Measurements from ENCODE around the gene ING4.
A peak's percentile ranks its signal among the peaks of the same experiment; 100 is the strongest.

Gene ING4

GRCh38 chr12:6653342-6653741 is 9.6 kb downstream of the ING4 start:
- Histone ChIP-seq H3K27ac (ENCODE audit: low read depth, low read length) (no peak overlapping the region), H3K4me1 (ENCODE audit: control insufficient read depth in 5 of 5, insufficient read depth in 5 of 5, low read length in 5 of 5) (peaks cover 0 to 3% (median 0%) of the 10 kb centered on the region in 5 donors), H3K27me3 (ENCODE audit: control insufficient read depth in 5 of 5, insufficient read depth in 4 of 5, low read length in 5 of 5) (no peaks in the 10 kb centered on the region), H3K36me3 (ENCODE audit: control insufficient read depth in 5 of 5, insufficient read depth in 5 of 5, low read length in 5 of 5) (peaks cover 10 to 78% (median 59%) of the 10 kb centered on the region in 5 donors), H3K9ac (ENCODE audit: low read length in 5 of 5) (no peak overlapping the region), H3K4me3 (ENCODE audit: low read depth in 1 of 5, low read length in 5 of 5) (no peak overlapping the region), H3K9me3 (ENCODE audit: control insufficient read depth in 5 of 5, low read length in 5 of 5) (no peaks in the 10 kb centered on the region)

GRCh38 chr12:6652391-6652790 is 10.5 kb downstream of the ING4 start:
- Histone ChIP-seq H3K27ac (ENCODE audit: low read depth, low read length) (no peak overlapping the region), H3K9ac (ENCODE audit: low read length in 5 of 5) (no peak overlapping the region), H3K4me3 (ENCODE audit: low read depth in 1 of 5, low read length in 5 of 5) (no peak overlapping the region), H3K4me1 (ENCODE audit: control insufficient read depth in 5 of 5, insufficient read depth in 5 of 5, low read length in 5 of 5) (peaks cover 0 to 5% (median 1%) of the 10 kb centered on the region in 5 donors), H3K27me3 (ENCODE audit: control insufficient read depth in 5 of 5, insufficient read depth in 4 of 5, low read length in 5 of 5) (no peaks in the 10 kb centered on the region), H3K36me3 (ENCODE audit: control insufficient read depth in 5 of 5, insufficient read depth in 5 of 5, low read length in 5 of 5) (peaks cover 10 to 80% (median 61%) of the 10 kb centered on the region in 5 donors), H3K9me3 (ENCODE audit: control insufficient read depth in 5 of 5, low read length in 5 of 5) (no peaks in the 10 kb centered on the region)

GRCh38 chr12:6650832-6651231 is 12.1 kb downstream of the ING4 start:
- no peaks in the 10 kb centered on the region for H3K27me3 ChIP-seq (ENCODE audit: control insufficient read depth in 5 of 5, insufficient read depth in 4 of 5, low read length in 5 of 5)
- H3K4me1 ChIP-seq (ENCODE audit: control insufficient read depth in 5 of 5, insufficient read depth in 5 of 5, low read length in 5 of 5), result peaks cover 0 to 16% (median 9%) of the 10 kb centered on the region in 5 donors
- H3K9me3 ChIP-seq (ENCODE audit: control insufficient read depth in 5 of 5, low read length in 5 of 5), result no peaks in the 10 kb centered on the region
- no peak overlapping the region for H3K4me3 ChIP-seq (ENCODE audit: low read depth in 1 of 5, low read length in 5 of 5)
- no peak overlapping the region for H3K27ac ChIP-seq (ENCODE audit: low read depth, low read length)
- H3K9ac ChIP-seq (ENCODE audit: low read length in 5 of 5), result no peak overlapping the region
- peaks cover 9 to 68% (median 52%) of the 10 kb centered on the region in 5 donors for H3K36me3 ChIP-seq (ENCODE audit: control insufficient read depth in 5 of 5, insufficient read depth in 5 of 5, low read length in 5 of 5)

- Histone ChIP-seq H3K27ac (ENCODE audit: low read depth, low read length) (no peak within 1 kb of the TSS), H3K27me3 (ENCODE audit: control insufficient read depth in 5 of 5, insufficient read depth in 4 of 5, low read length in 5 of 5) (no peaks in the 10 kb centered on the region), H3K36me3 (ENCODE audit: control insufficient read depth in 5 of 5, insufficient read depth in 5 of 5, low read length in 5 of 5) (peaks cover 0 to 35% (median 27%) of the 10 kb centered on the region in 5 donors), H3K4me1 (ENCODE audit: control insufficient read depth in 5 of 5, insufficient read depth in 5 of 5, low read length in 5 of 5) (peaks cover 0 to 35% (median 12%) of the 10 kb centered on the region in 5 donors), H3K9me3 (ENCODE audit: control insufficient read depth in 5 of 5, low read length in 5 of 5) (no peaks in the 10 kb centered on the region), H3K9ac (ENCODE audit: low read length in 5 of 5) (peak within 1 kb of the TSS; percentile 48 to 78 (median 65)), H3K4me3 (ENCODE audit: low read depth in 1 of 5, low read length in 5 of 5) (peak within 1 kb of the TSS; percentile 62 to 70 (median 66))
These were observed 15.8 kb downstream of the ING4 start, which contains the start of gene ACRBP for GRCh38 chr12:6647083-6647604. TSS of gene ACRBP (minus strand) at chr12:6647432. CDS start at chr12:6647366, 66 bp downstream.

- Histone ChIP-seq H3K36me3 (ENCODE audit: control insufficient read depth in 5 of 5, insufficient read depth in 5 of 5, low read length in 5 of 5) (peaks cover 0 to 28% (median 23%) of the 10 kb centered on the region in 5 donors), H3K4me1 (ENCODE audit: control insufficient read depth in 5 of 5, insufficient read depth in 5 of 5, low read length in 5 of 5) (peaks cover 0 to 34% (median 12%) of the 10 kb centered on the region in 5 donors), H3K9ac (ENCODE audit: low read length in 5 of 5) (peak overlapping the region; percentile 48 to 78 (median 65)), H3K27me3 (ENCODE audit: control insufficient read depth in 5 of 5, insufficient read depth in 4 of 5, low read length in 5 of 5) (no peaks in the 10 kb centered on the region), H3K4me3 (ENCODE audit: low read depth in 1 of 5, low read length in 5 of 5) (peak overlapping the region; percentile 62 to 70 (median 66)), H3K9me3 (ENCODE audit: control insufficient read depth in 5 of 5, low read length in 5 of 5) (no peaks in the 10 kb centered on the region), H3K27ac (ENCODE audit: low read depth, low read length) (no peak overlapping the region)
These were observed 16.4 kb downstream of the ING4 start for GRCh38 chr12:6646276-6647082.

GRCh38 chr12:6644903-6645302 is 18.0 kb downstream of the ING4 start:
- H3K9ac ChIP-seq (ENCODE audit: low read length in 5 of 5), result peak overlapping the region in 1 of 5 donors; percentile 53
- peaks cover 0 to 3% (median 0%) of the 10 kb centered on the region in 5 donors for H3K27me3 ChIP-seq (ENCODE audit: control insufficient read depth in 5 of 5, insufficient read depth in 4 of 5, low read length in 5 of 5)
- no peak overlapping the region for H3K4me3 ChIP-seq (ENCODE audit: low read depth in 1 of 5, low read length in 5 of 5)
- peaks cover 0 to 13% (median 7%) of the 10 kb centered on the region in 5 donors for H3K36me3 ChIP-seq (ENCODE audit: control insufficient read depth in 5 of 5, insufficient read depth in 5 of 5, low read length in 5 of 5)
- H3K9me3 ChIP-seq (ENCODE audit: control insufficient read depth in 5 of 5, low read length in 5 of 5), result no peaks in the 10 kb centered on the region
- H3K27ac ChIP-seq (ENCODE audit: low read depth, low read length), result no peak overlapping the region
- peaks cover 0 to 39% (median 12%) of the 10 kb centered on the region in 5 donors for H3K4me1 ChIP-seq (ENCODE audit: control insufficient read depth in 5 of 5, insufficient read depth in 5 of 5, low read length in 5 of 5)

DNA sequence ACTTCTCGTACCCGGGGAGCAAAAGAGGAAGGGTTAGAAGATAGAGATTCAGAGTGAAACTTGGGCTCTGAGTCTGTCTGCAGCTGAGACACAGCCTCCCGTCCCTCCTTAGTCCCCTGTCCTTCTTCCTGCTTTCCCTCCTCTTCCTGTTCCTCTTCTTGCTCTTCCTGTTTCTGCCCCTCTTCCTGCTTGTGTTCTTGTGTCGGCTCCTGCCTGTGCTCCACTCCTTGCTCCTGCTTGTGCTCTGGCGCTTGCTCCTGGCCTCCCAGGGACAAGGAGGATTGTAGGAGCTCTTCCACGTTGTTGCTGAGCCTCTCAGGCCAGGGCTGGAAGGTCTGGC is 18.7 kb downstream of the ING4 start:
- Histone ChIP-seq H3K9ac (ENCODE audit: low read length in 5 of 5) (peak overlapping the region in 1 of 5 donors; percentile 53), H3K4me1 (ENCODE audit: control insufficient read depth in 5 of 5, insufficient read depth in 5 of 5, low read length in 5 of 5) (peaks cover 0 to 42% (median 16%) of the 10 kb centered on the region in 5 donors), H3K27me3 (ENCODE audit: control insufficient read depth in 5 of 5, insufficient read depth in 4 of 5, low read length in 5 of 5) (peaks cover 0 to 6% (median 0%) of the 10 kb centered on the region in 5 donors), H3K9me3 (ENCODE audit: control insufficient read depth in 5 of 5, low read length in 5 of 5) (no peaks in the 10 kb centered on the region), H3K27ac (ENCODE audit: low read depth, low read length) (no peak overlapping the region), H3K4me3 (ENCODE audit: low read depth in 1 of 5, low read length in 5 of 5) (no peak overlapping the region), H3K36me3 (ENCODE audit: control insufficient read depth in 5 of 5, insufficient read depth in 5 of 5, low read length in 5 of 5) (peaks cover 0 to 8% (median 6%) of the 10 kb centered on the region in 5 donors)

- Histone ChIP-seq H3K36me3 (ENCODE audit: control insufficient read depth in 5 of 5, insufficient read depth in 5 of 5, low read length in 5 of 5) (peaks cover 0 to 8% (median 6%) of the 10 kb centered on the region in 5 donors), H3K9me3 (ENCODE audit: control insufficient read depth in 5 of 5, low read length in 5 of 5) (no peaks in the 10 kb centered on the region), H3K4me3 (ENCODE audit: low read depth in 1 of 5, low read length in 5 of 5) (no peak overlapping the region), H3K27ac (ENCODE audit: low read depth, low read length) (no peak overlapping the region), H3K9ac (ENCODE audit: low read length in 5 of 5) (no peak overlapping the region), H3K4me1 (ENCODE audit: control insufficient read depth in 5 of 5, insufficient read depth in 5 of 5, low read length in 5 of 5) (peaks cover 0 to 48% (median 16%) of the 10 kb centered on the region in 5 donors), H3K27me3 (ENCODE audit: control insufficient read depth in 5 of 5, insufficient read depth in 4 of 5, low read length in 5 of 5) (peaks cover 0 to 6% (median 0%) of the 10 kb centered on the region in 5 donors)
These were observed 19.2 kb downstream of the ING4 start for GRCh38 chr12:6643569-6644256.

DNA sequence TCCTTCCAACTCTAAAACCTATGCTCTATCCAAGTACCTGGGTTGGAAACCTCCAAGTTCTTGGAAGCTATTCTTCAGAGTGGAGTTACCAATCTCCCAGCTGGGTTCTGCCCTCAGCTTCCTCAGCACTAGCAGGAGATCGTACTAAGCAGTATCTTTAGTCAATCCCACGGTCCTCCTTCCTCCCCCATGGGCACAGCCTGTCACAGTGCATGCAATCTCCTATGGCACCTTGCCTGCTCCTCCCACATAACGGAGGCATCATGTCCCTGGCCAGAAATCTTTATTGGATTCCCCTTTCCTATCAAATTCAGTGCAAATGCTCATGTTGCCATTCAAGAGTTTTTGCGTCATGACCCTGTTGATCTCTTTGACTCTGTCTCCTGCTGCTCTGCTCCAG is 21.8 kb downstream of the ING4 start:
- no peaks in the 10 kb centered on the region for H3K36me3 ChIP-seq (ENCODE audit: control insufficient read depth in 5 of 5, insufficient read depth in 5 of 5, low read length in 5 of 5)
- peaks cover 0 to 56% (median 7%) of the 10 kb centered on the region in 5 donors for H3K4me1 ChIP-seq (ENCODE audit: control insufficient read depth in 5 of 5, insufficient read depth in 5 of 5, low read length in 5 of 5)
- no peak overlapping the region for H3K9ac ChIP-seq (ENCODE audit: low read length in 5 of 5)
- H3K27me3 ChIP-seq (ENCODE audit: control insufficient read depth in 5 of 5, insufficient read depth in 4 of 5, low read length in 5 of 5), result peaks cover 0 to 9% (median 5%) of the 10 kb centered on the region in 5 donors
- no peak overlapping the region for H3K27ac ChIP-seq (ENCODE audit: low read depth, low read length)
- no peaks in the 10 kb centered on the region for H3K9me3 ChIP-seq (ENCODE audit: control insufficient read depth in 5 of 5, low read length in 5 of 5)
- no peak overlapping the region for H3K4me3 ChIP-seq (ENCODE audit: low read depth in 1 of 5, low read length in 5 of 5)

Measured in subcutaneous abdominal adipose tissue (tissue), 5 donors.